H1 (cell line): ENCODE results near the gene RMDN3. TPM values are rescaled to one million over a fixed set of nuclear protein-coding genes. Genes with fewer than 3 reads are reported as not detected.

ENCODE experiments used
- CTCF ChIA-PET: fragments of 300-600 bp; sonication (Branson Sonifier 250); formaldehyde crosslinking; loops from one replicate; lab custom pipeline; 2021; ENCODE audit not compliant: partially characterized antibody; lab: Charles Lee
- POLR2A ChIA-PET: fragments of 300-600 bp; sonication (Branson Sonifier 250); formaldehyde crosslinking; loops from one replicate; lab custom pipeline; 2021; ENCODE audit warnings: inconsistent platforms; ENCODE audit not compliant: partially characterized antibody; lab: Charles Lee
- DNase-seq, 2 experiments: peaks; one replicate each; pipeline versions ENCODE4 v3.0.0 to v3.0.0-alpha.2; 2010 to 2022; ENCODE audit warnings: low spot score in 2 of 2, low read depth in 1 of 2, mixed read lengths in 1 of 2
- FAIRE-seq: peaks from 2 replicates; lab custom pipeline; 2011; peaks lifted over from hg19 to GRCh38; lab: Jason Lieb, UNC
- H2AFZ ChIP-seq: 2 replicates; pipeline ENCODE4 v1.8.1; 2012; ENCODE audit warnings: low read length, inconsistent platforms
- H2AK5ac ChIP-seq: 2 replicates; pipeline ENCODE4 v1.6.1; 2013; ENCODE audit warnings: low read depth, low read length
- H2BK120ac ChIP-seq: replicated peaks from 2 replicates; pipeline ENCODE3; 2013; ENCODE audit warnings: low read depth, low read length, inconsistent platforms
- H2BK12ac ChIP-seq: 2 replicates; pipeline ENCODE4 v1.6.1; 2013; ENCODE audit warnings: low read depth, low read length
- H2BK15ac ChIP-seq: 2 replicates; pipeline ENCODE4 v1.6.1; 2013; ENCODE audit warnings: low read length
- H2BK20ac ChIP-seq: 2 replicates; pipeline ENCODE4 v1.6.1; 2013; ENCODE audit warnings: low read length
- H2BK5ac ChIP-seq: 2 replicates; pipeline ENCODE4 v1.6.1; 2013; ENCODE audit warnings: low read depth, low read length
- H3K14ac ChIP-seq: 2 replicates; pipeline ENCODE4 v1.6.1; 2013; ENCODE audit warnings: inconsistent platforms; ENCODE audit not compliant: insufficient read length
- H3K18ac ChIP-seq: 2 replicates; pipeline ENCODE4 v1.6.1; 2013; ENCODE audit warnings: low read length; ENCODE audit errors: extremely low read depth
- H3K23ac ChIP-seq: 2 replicates; pipeline ENCODE4 v1.6.1; 2013; ENCODE audit warnings: inconsistent platforms; ENCODE audit not compliant: insufficient read length
- H3K23me2 ChIP-seq: 2 replicates; pipeline ENCODE4 v1.6.1; 2013; ENCODE audit warnings: low read depth, low read length
- H3K27ac ChIP-seq: 2 replicates; pipeline ENCODE4 v1.6.1; 2011; ENCODE audit warnings: low read depth, low read length, inconsistent platforms
- H3K27me3 ChIP-seq, 4 experiments: replicated peaks in 1 of 4; 1 replicate in 1 of 4; 2 replicates in 3 of 4; pipeline versions ENCODE4 v1.6.1 to v1.8.1; 2011 to 2013; ENCODE audit warnings: low read length in 3 of 4, mild to moderate bottlenecking in 3 of 4, inconsistent platforms in 2 of 4, mixed read lengths in 2 of 4, moderate library complexity in 1 of 4; ENCODE audit not compliant: control insufficient read depth in 3 of 4, insufficient read depth in 3 of 4; ENCODE audit errors: extremely low read depth in 1 of 4
- H3K36me3 ChIP-seq, 4 experiments: 2 replicates each; pipeline versions ENCODE4 v1.6.1 to v1.8.1; 2011 to 2013; ENCODE audit warnings: mild to moderate bottlenecking in 4 of 4, low read length in 3 of 4, moderate library complexity in 2 of 4, control low read depth in 1 of 4, inconsistent platforms in 1 of 4; ENCODE audit not compliant: insufficient read depth in 4 of 4, control insufficient read depth in 2 of 4
- H3K4ac ChIP-seq: replicated peaks from 2 replicates; pipeline ENCODE3; 2013; ENCODE audit warnings: low read length, low read depth, mixed read lengths, inconsistent platforms; ENCODE audit not compliant: insufficient read length
- H3K4me1 ChIP-seq, 4 experiments: replicated peaks in 1 of 4; 1 replicate in 1 of 4; 2 replicates in 3 of 4; pipeline versions ENCODE4 v1.6.1 to v1.8.1; 2011 to 2013; ENCODE audit warnings: low read length in 3 of 4, inconsistent platforms in 2 of 4, mixed read lengths in 1 of 4; ENCODE audit not compliant: insufficient read depth in 4 of 4, control insufficient read depth in 3 of 4
- H3K4me2 ChIP-seq, 2 experiments: 2 replicates each; pipeline versions ENCODE4 v1.6.1 to v1.8.1; 2011 to 2013; ENCODE audit warnings: low read depth in 2 of 2, low read length in 2 of 2, control low read depth in 1 of 2, inconsistent platforms in 1 of 2, mild to moderate bottlenecking in 1 of 2; ENCODE audit not compliant: insufficient read depth in 1 of 2
- H3K4me3 ChIP-seq, 4 experiments: fragments of 200-600, 300-600 bp in 1 of 4; sonication (generic), shearing (Covaris generic), sonication (Bioruptor Twin) in 1 of 4; 2 replicates each; pipeline versions ENCODE4 v1.5.1 to v1.8.1; 2011 to 2016; ENCODE audit warnings: low read length in 4 of 4, low read depth in 3 of 4, control low read depth in 2 of 4, inconsistent platforms in 2 of 4, mild to moderate bottlenecking in 2 of 4, mixed read lengths in 1 of 4, moderate library complexity in 1 of 4; ENCODE audit not compliant: insufficient read depth in 2 of 4; ENCODE audit errors: extremely low read depth in 1 of 4
- H3K56ac ChIP-seq: replicated peaks from 2 replicates; pipeline ENCODE3; 2013; ENCODE audit warnings: low read depth, mild to moderate bottlenecking, mixed read lengths, low read length, inconsistent platforms; ENCODE audit not compliant: insufficient read length
- H3K79me1 ChIP-seq: 2 replicates; pipeline ENCODE4 v1.6.1; 2013; ENCODE audit warnings: low read depth, low read length, control low read depth
- H3K79me2 ChIP-seq, 2 experiments: 2 replicates each; pipeline versions ENCODE4 v1.6.1 to v1.8.1; 2012 to 2013; ENCODE audit warnings: low read length in 2 of 2, mild to moderate bottlenecking in 2 of 2, inconsistent platforms in 1 of 2; ENCODE audit not compliant: insufficient read depth in 2 of 2, control insufficient read depth in 1 of 2
- H3K9ac ChIP-seq, 4 experiments: replicated peaks in 1 of 4; 1 replicate in 1 of 4; 2 replicates in 3 of 4; pipeline versions ENCODE4 v1.6.1 to v1.8.1; 2011 to 2013; ENCODE audit warnings: low read depth in 3 of 4, low read length in 3 of 4, control low read depth in 2 of 4, mild to moderate bottlenecking in 2 of 4, moderate library complexity in 2 of 4, inconsistent platforms in 1 of 4; ENCODE audit errors: extremely low read depth in 1 of 4
- H3K9me3 ChIP-seq, 2 experiments: 2 replicates each; pipeline versions ENCODE4 v1.6.1 to v1.8.1; 2012 to 2013; ENCODE audit warnings: mild to moderate bottlenecking in 2 of 2, moderate library complexity in 2 of 2, control low read depth in 1 of 2, inconsistent platforms in 1 of 2, low read depth in 1 of 2, low read length in 1 of 2, mixed read lengths in 1 of 2; ENCODE audit not compliant: insufficient read depth in 2 of 2
- H4K20me1 ChIP-seq, 2 experiments: replicated peaks in 1 of 2; 2 replicates each; pipeline versions ENCODE3 to v1.8.1; 2011 to 2013; ENCODE audit warnings: inconsistent platforms in 2 of 2, low read length in 2 of 2, mild to moderate bottlenecking in 1 of 2; ENCODE audit not compliant: insufficient read depth in 2 of 2, control insufficient read depth in 1 of 2
- H4K5ac ChIP-seq: 2 replicates; pipeline ENCODE4 v1.6.1; 2013; ENCODE audit warnings: low read length, low read depth, mixed read lengths, inconsistent platforms; ENCODE audit not compliant: insufficient read length
- H4K8ac ChIP-seq: 2 replicates; pipeline ENCODE4 v1.8.0; 2013; ENCODE audit warnings: mild to moderate bottlenecking, moderate library complexity, low read length, inconsistent platforms; ENCODE audit not compliant: insufficient read depth; ENCODE audit errors: extremely low read depth
- H4K91ac ChIP-seq: replicated peaks from 2 replicates; pipeline ENCODE3; 2013; ENCODE audit warnings: low read length, mixed read lengths, inconsistent platforms; ENCODE audit not compliant: insufficient read length
- CBX5 ChIP-seq: fragments of 300-800, 300-1000 bp; sonication (generic); IDR thresholded peaks from 2 replicates; pipeline ENCODE4 v1.7.1; 2016; ENCODE audit warnings: antibody characterized with exemption, low read length, low read depth
- GTF2F1 ChIP-seq: IDR thresholded peaks from 2 replicates; pipeline ENCODE4 v1.6.1; 2012; ENCODE audit warnings: low read depth, low read length, improper control_type of control experiment, borderline replicate concordance
- KDM4A ChIP-seq: IDR thresholded peaks from one replicate; pipeline ENCODE4 v1.7.1; 2012; ENCODE audit warnings: low read depth, mild to moderate bottlenecking, moderate library complexity, low read length, inconsistent platforms; ENCODE audit not compliant: severe bottlenecking
- POU5F1 ChIP-seq: IDR thresholded peaks from 2 replicates; pipeline ENCODE4 v1.6.1; 2011; ENCODE audit warnings: low read depth, mild to moderate bottlenecking, low read length, moderate library complexity
- RNF2 ChIP-seq: fragments of 200-900, 300-1000 bp; sonication (generic); IDR thresholded peaks from 2 replicates; pipeline ENCODE4 v1.7.1; 2016; ENCODE audit warnings: borderline replicate concordance, low read depth, mild to moderate bottlenecking, antibody characterized with exemption, low read length; ENCODE audit not compliant: poor library complexity, severe bottlenecking; ENCODE audit errors: missing control alignments
- SIN3A ChIP-seq, 2 experiments: IDR thresholded peaks in 1 of 2; conservative IDR thresholded peaks in 1 of 2; 2 replicates each; pipeline ENCODE4 v1.6.1; 2011 to 2012; ENCODE audit warnings: low read length in 2 of 2, improper control_type of control experiment in 1 of 2, low read depth in 1 of 2, mild to moderate bottlenecking in 1 of 2
- SP4 ChIP-seq: IDR thresholded peaks from 2 replicates; pipeline ENCODE4 v1.6.1; 2012; ENCODE audit warnings: low read length, inconsistent platforms
- TEAD4 ChIP-seq: IDR thresholded peaks from 2 replicates; pipeline ENCODE4 v1.6.1; 2012; ENCODE audit warnings: low read depth, low read length, inconsistent platforms, mixed read lengths
- WGBS, 2 experiments: shearing (Covaris generic) in 1 of 2; methylation state at CpG; one replicate each; pipeline versions ENCODE4 v1.1.6 to v1.1.7; 2013 to 2015; ENCODE audit warnings: low lambda C conversion rate in 2 of 2, mixed read lengths in 2 of 2, inconsistent platforms in 1 of 2, low coverage in 1 of 2, missing lambda C conversion rate in 1 of 2; ENCODE audit not compliant: insufficient replicate concordance in 2 of 2, insufficient coverage in 1 of 2, insufficient read length in 1 of 2; ENCODE audit errors: extremely low coverage in 1 of 2, missing lambda C conversion rate in 1 of 2; 5-methylcytosine and 5-hydroxymethylcytosine counted together
- polyA plus RNA-seq, 7 experiments: library from polyadenylated mRNA; depleted of rRNA in 3 of 7; stranded (reverse) in 5 of 7; unstranded in 2 of 7; fragments of >200 nt in 5 of 7; fragments of 200-250 nt in 2 of 7; gene quantifications; 1 replicate in 5 of 7; 2 replicates in 1 of 7; 4 replicates in 1 of 7; pipeline versions ENCODE4 v1.2.1 to v1.2.3, GENCODE V29; 2011 to 2013; ENCODE audit warnings: missing spikeins in 2 of 7, mixed read lengths in 2 of 7
- total RNA-seq: library from RNA; stranded (reverse); fragmentation: NEBNext Ultra II Directional; extraction: Animal tissue kit (Norgen Biotek cat#: 25700); gene quantifications from 2 replicates; pipeline ENCODE4 v1.2.1, GENCODE V29; 2021

The RMDN3 gene
- total and polyA plus RNA-seq, 2 of the 8 experiments (the other 6 are each of a cell fraction or from before 2014, with no cell fraction given) = 10.8 to 24.1 TPM

- H3K27me3 ChIP-seq = no peaks in the 10 kb centered on the region
- ChIA-PET POLR2A (interaction anchor here (0.6 kb wide), 1 partner anchor 45 kb away, joined by 3 read pairs; no protein-coding TSS in a partner anchor), CTCF (interaction anchor here (0.5 to 1.1 kb wide), 2 partner anchors 12 to 104 kb away, joined by 3 to 4 read pairs; no protein-coding TSS in a partner anchor)
- H4K5ac ChIP-seq = no peak overlapping the region
- H3K9me3 ChIP-seq = peaks cover 0 to 6% of the 10 kb centered on the region in 2 experiments; a peak in 2 of 4 replicates
- DNase-seq (no peak), FAIRE-seq (no peak)
- no peak overlapping the region for H4K91ac ChIP-seq
- H3K56ac ChIP-seq = no peak overlapping the region
- H2AK5ac ChIP-seq = no peak overlapping the region
- no peak overlapping the region for H3K9ac ChIP-seq
- no peaks in the 10 kb centered on the region for H4K20me1 ChIP-seq
- H3K4me3 ChIP-seq = no peak overlapping the region
- no peaks in the 10 kb centered on the region for H3K36me3 ChIP-seq
- no peak overlapping the region for H3K27ac ChIP-seq
- no peak overlapping the region for H2BK15ac ChIP-seq
- H3K79me2 ChIP-seq = no peaks in the 10 kb centered on the region
- WGBS, 2 experiments = 92% methylated on average over 9 of the region's 9 CpGs; no CpG with 5 or more reads in 1 of the 2 experiments
- no peak overlapping the region for H2BK5ac ChIP-seq
- no peak overlapping the region for H2AFZ ChIP-seq
- H3K4ac ChIP-seq = no peak overlapping the region
- H3K4me1 ChIP-seq = 0 out of 7 replicates have a peak, but pooled peaks cover 0 to 3% (median 0%) of the 10 kb centered on the region in 4 experiments
- no peak overlapping the region for H3K18ac ChIP-seq
- 0 out of 2 replicates have a peak, but pooled peaks cover 4% of the 10 kb centered on the region for H3K79me1 ChIP-seq
- peaks cover under 1% of the 10 kb centered on the region; the same call in 1 of the 2 replicates for H3K23me2 ChIP-seq
- H3K14ac ChIP-seq = no peak overlapping the region
- no peak overlapping the region for H3K23ac ChIP-seq
- no peak overlapping the region for H2BK12ac ChIP-seq
- H4K8ac ChIP-seq = no peak overlapping the region
- H2BK20ac ChIP-seq = no peak overlapping the region
- no peak overlapping the region for H2BK120ac ChIP-seq
- no peak overlapping the region for H3K4me2 ChIP-seq
- TF ChIP-seq RNF2 (no peak), GTF2F1 (no peak), SP4 (no peak), SIN3A (conservative IDR thresholded peaks at IDR 0.05 in 1 of 2, IDR thresholded peaks at IDR 0.05 in 1 of 2; ENCODE audit: low read depth in 1 of 2, low read length in 2 of 2) (no peak), KDM4A (no peak), CBX5 (no peak), TEAD4 (no peak), POU5F1 (no peak)
These were observed 65.9 kb downstream of the RMDN3 start for GRCh38 chr15:40688932-40689799.
